G401 (cell line): ENCODE data around the gene ARMH3. TPM values are rescaled to one million over a fixed set of nuclear protein-coding genes. Genes with fewer than 3 reads are reported as not detected.
"Not testable (repeated sequence)": the region's sequence is repeated elsewhere in the genome, so short reads cannot be mapped to it uniquely, and the experiment has no call there.

ENCODE experiments used
- DNase-seq: peaks from one replicate; pipeline ENCODE4 v3.0.0-alpha.2; 2015; ENCODE audit warnings: low spot score
- in situ Hi-C: cut with HindIII; loops from 2 replicates; pipeline ENCODE4 v1.10.0; 2016; ENCODE audit warnings: low sequenced_read_pairs, mixed read lengths
- total RNA-seq: library from RNA; depleted of rRNA; stranded (reverse); fragments of >200 nt; shearing (Covaris generic); gene quantifications from 2 replicates; pipeline ENCODE4 v1.2.3, GENCODE V29; 2014

The ARMH3 gene
- total RNA-seq, 1 experiment from 2014 or later = 15.3 TPM

GRCh38 chr10:102001435-102002068 is 54.4 kb downstream of the ARMH3 start:
- in situ Hi-C loops = loop anchor here (25.0 kb wide), 1 partner anchor 114 kb away; no protein-coding TSS in a partner anchor
- no peak for DNase-seq

DNA sequence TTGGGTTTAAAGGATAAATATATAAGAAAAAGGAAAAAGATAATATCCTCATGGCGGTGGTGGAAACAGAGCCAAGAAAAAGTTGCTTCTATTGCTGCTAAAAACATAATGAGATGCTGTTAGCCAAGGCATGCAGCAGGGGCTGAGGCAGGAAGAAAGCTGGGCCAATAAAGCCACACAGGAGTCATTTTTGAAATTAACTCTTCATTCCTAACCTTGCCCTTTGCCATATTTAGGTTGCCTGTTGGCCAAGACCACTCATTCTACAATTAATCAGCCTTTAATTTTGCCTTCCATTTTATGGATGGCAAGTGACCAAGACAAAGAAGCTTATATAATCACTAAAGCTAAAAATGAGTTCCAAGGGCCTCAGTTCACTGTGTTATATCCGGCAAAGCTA is 58.2 kb downstream of the ARMH3 start:
- in situ Hi-C loops = no loop called here
- no peak for DNase-seq

DNA sequence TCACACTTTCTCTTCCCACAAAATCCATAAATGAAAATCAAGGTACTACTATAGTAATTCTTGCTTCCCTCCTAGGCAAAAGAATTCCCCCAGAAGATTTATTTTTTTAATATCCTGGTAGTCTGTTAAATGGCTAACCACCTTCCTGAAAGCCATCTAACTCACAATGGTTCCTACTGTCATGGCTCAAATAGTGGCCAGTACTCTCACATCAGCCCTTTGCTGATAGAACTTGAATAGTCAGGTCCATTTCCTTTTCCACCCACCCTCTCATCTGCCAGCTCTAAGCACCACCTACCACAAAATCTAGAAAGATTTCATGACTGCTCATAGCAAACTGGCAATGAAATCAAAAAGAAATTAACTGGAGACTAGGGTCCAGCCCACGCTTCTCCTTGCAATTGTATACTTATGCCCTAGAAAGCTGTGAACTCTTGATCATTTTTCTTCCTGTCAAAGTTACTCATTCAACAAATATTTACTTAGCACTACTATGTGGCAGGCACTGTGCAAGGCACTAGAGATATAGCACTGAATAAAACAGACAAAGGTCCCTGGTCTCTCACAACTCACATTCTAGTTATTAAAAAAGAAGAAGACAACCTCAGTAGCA is 60.4 kb downstream of the ARMH3 start:
- in situ Hi-C loops = no loop called here
- DNase-seq = no peak

- no peak for DNase-seq
- in situ Hi-C loops = no loop called here
Observed at GRCh38 chr10:101993651-101994200, 62.2 kb downstream of the ARMH3 start.

DNA sequence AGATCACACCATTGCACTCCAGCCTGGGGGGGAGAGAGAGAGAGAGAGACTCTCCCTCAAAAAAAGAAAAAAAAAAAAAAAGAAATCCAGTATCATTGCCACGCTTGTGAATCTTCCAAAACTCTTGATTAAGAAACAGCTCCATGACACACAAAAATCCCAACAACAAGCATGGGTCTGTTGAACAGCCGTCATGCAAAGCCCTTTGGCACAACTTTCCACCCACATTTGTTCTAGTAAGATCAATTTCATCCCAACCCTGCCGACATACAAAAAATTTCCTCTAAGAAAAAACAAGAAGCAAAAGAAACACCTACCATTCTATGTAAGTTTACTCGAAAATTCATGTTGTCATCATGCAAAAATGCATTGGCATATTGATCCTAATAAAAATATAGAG is 62.8 kb downstream of the ARMH3 start:
- DNase-seq = no peak
- in situ Hi-C loops = no loop called here

- no peak for DNase-seq
- in situ Hi-C loops = no loop called here
Observed at GRCh38 chr10:101987136-101987535, 68.8 kb downstream of the ARMH3 start.

- DNase-seq = no peak
- in situ Hi-C loops = no loop called here
Observed at GRCh38 chr10:101986624-101986971, 69.4 kb downstream of the ARMH3 start.

DNA sequence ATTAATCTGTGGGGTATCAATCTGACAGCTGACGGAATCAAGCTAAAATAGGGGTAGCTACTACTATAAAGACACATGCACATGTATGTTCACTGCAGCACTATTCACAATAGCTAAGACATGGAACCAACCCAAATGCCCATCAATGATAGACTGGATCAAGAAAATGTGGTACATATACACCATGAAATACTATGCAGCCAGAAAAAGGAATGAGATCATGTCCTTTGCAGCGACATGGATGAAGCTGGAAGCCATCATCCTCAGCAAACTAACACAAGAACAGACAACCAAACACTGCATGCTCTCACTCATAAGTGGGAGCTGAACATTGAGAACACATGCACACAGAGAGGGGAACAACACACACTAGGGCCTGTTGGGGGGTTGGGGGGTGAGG is 75.3 kb downstream of the ARMH3 start:
- in situ Hi-C loops, DNase-seq: not testable (repeated sequence)

DNA sequence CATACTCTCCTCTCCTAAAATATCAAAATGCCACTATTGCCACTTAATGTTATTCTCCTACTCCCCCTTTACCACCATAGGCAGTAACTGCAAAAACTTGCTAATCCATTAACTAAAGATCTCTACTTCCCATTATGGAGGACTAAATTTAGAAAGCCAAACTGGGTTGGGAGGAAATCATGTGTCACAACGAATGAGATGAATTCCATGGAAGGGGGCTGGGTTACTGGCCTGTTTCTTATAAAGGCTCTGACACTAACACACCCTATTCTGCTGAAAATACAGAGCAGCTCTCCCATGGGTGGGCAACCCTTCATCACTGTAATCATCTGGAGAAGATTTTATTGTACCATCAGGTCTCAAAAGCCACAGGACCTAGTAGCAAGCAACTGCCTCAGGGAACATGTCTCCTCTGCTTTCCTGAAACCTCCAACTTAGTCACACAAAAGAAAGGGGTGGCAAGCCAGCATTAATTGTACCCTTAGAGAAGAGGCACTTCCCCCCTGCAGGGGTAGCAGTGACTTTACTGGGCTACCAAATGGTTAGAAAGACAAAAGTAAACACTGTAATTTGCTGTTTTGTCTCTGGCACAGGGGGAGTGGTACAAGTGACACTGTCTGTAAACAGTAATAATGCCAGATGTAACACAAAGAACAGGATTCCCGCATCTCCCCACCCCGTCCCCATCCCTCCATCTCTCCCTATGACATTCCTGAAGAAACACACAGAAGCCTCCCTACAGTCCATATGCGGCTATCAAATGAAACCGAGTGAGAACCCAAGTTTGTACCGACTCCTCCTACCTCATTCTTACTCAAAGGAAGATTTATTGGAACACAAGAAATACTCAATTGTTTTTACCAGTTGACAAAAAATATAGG is 81.6 kb downstream of the ARMH3 start:
- no peak for DNase-seq
- in situ Hi-C loops = no loop called here

- in situ Hi-C loops = no loop called here
Observed at GRCh38 chr10:101972761-101973160, 83.2 kb downstream of the ARMH3 start.

GRCh38 chr10:101969412-101969922 is 86.5 kb downstream of the ARMH3 start:
- in situ Hi-C loops = no loop called here
- no peak for DNase-seq

More at GRCh38 chr10:101972761-101973160, 83.2 kb downstream of the ARMH3 start:
- DNase-seq = no peak

- no peak for DNase-seq
- in situ Hi-C loops = no loop called here
Observed at GRCh38 chr10:101968940-101969321, 87.0 kb downstream of the ARMH3 start.

DNA sequence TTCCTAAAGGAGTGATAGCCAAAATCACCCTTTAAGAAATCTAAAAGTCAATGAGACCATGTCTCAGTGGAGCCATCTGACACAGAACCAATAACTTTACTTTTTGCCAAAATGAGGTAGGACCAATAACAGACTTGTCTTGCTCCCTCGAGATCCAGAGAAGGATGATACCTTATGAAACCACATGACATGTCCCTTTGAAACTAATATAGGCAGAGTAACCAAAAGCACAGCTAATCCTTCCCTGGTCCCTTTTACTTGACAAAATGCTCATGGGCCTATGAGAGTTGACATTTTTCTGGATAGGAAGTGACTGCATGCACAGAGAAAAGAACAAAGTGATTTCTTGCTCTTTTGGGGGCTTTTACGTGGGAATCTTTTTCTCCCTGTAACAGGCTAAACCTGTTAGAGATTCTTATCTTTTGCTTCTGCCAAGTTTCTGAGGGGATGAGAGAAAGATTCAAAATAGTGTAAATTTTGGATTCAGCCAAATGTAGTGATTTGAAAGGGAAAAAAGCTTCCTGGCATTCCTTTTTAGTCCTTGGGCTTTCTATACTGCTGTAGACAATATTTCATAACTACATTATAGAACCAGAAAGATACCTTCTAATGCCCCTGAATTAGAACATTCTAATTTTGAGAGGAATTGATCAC is 87.6 kb downstream of the ARMH3 start:
- in situ Hi-C loops = no loop called here
- DNase-seq = no peak

DNA sequence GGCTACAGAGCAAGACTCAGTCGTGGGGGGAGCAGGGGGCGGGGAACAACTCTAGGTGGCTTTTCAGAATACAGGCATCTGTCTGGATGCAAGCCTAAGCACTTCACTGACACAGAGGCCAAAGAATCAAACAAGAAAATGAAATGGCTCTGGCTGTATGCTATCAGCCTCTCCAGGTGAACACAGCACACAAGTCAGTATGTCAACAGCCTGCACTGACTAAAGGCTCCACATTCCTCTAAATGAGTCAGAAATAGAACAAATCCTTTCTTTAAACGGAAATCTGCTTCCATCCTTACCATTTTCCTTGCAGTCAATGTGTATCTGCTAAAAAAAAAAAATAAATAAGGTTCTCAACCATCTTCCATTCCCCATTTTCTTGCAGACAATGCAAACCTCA is 88.3 kb downstream of the ARMH3 start:
- DNase-seq = no peak
- in situ Hi-C loops = no loop called here

GRCh38 chr10:101967119-101967518 is 88.9 kb downstream of the ARMH3 start:
- DNase-seq = peak; percentile 12
- in situ Hi-C loops = no loop called here

- in situ Hi-C loops = no loop called here
- no peak for DNase-seq
Observed at GRCh38 chr10:101965075-101965765, 90.8 kb downstream of the ARMH3 start.

DNA sequence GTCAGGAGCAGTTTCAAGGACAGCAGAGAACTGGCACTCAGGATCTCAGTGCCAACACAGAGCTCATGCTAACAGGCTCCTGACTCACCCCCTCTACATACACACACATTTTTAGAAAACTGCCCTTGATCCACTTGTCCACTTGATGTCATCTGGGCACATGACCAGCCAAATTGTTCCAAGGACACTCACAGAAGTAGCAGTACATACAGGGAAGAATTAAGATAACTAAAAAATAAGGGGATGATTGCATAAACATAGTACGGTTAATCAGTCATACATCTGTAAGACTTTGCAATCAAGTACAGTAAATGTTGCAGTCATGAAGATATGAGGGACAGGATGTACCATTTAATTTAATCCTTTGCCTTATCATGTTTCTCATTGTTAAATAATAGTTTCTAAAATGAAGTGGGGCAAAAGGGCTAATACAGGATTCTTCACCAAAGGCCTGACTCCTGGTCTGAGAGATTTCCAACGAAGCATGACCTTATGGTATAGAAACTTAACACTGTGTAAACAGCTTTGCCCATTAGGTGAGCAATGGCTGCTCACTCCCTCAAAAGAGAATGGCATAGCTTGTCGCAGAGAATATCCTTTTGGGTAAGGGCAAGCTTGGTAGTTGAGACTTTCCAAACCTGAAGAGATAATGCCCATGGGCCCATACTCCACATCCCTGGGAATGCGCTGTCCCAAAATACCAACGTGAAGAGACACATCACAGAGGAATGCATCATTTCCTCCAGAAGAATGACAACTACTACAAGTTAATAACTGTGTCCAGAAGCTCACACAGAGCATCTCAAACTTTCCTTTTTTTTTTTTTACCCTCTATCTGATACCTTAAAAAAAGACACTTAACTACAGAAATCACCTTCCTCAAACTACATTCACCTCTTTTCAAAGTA is 94.1 kb downstream of the ARMH3 start:
- DNase-seq = no peak
- in situ Hi-C loops = no loop called here

GRCh38 chr10:101960879-101961395 is 95.0 kb downstream of the ARMH3 start:
- DNase-seq = no peak
- in situ Hi-C loops = no loop called here
